Neural cell (in vitro differentiated cells): Measurements from ENCODE around the gene MACF1. TPM values are rescaled to one million over a fixed set of nuclear protein-coding genes. Genes with fewer than 3 reads are reported as not detected.

Source experiments
- H2AFZ ChIP-seq: fragments of 200-600, 300-800 bp; sonication (generic), shearing (Covaris generic); 2 replicates; pipeline ENCODE4 v1.6.0; 2014; ENCODE audit warnings: low read depth, mild to moderate bottlenecking, antibody characterized with exemption, low read length, moderate library complexity
- H3F3A ChIP-seq: fragments of 200-600 bp; shearing (Covaris generic); 2 replicates; pipeline ENCODE4 v1.6.1; 2016; ENCODE audit warnings: mild to moderate bottlenecking, moderate library complexity, mixed read lengths, antibody characterized with exemption, low read length; ENCODE audit not compliant: insufficient read depth, poor library complexity, severe bottlenecking
- H3K27ac ChIP-seq: fragments of 200-600, 300-800 bp; sonication (generic), shearing (Covaris generic); 2 replicates; pipeline ENCODE4 v1.5.1; 2014; ENCODE audit warnings: mild to moderate bottlenecking, low read length, moderate library complexity
- H3K27me3 ChIP-seq: fragments of 300-800, 200-600 bp; sonication (generic), shearing (Covaris generic); 2 replicates; pipeline ENCODE4 v1.6.0; 2014; ENCODE audit warnings: mild to moderate bottlenecking, low read depth, low read length, moderate library complexity; ENCODE audit not compliant: insufficient read depth
- H3K36me3 ChIP-seq: fragments of 300-800, 200-600 bp; sonication (generic), shearing (Covaris generic); 2 replicates; pipeline ENCODE4 v1.5.1; 2014; ENCODE audit warnings: mild to moderate bottlenecking, antibody characterized with exemption, low read length, moderate library complexity; ENCODE audit not compliant: insufficient read depth
- H3K4me2 ChIP-seq: fragments of 300-800, 200-600 bp; sonication (generic), shearing (Covaris generic); 2 replicates; pipeline ENCODE4 v1.6.0; 2014; ENCODE audit warnings: mild to moderate bottlenecking, low read length
- H3K4me3 ChIP-seq: fragments of 300-800, 200-600 bp; sonication (generic), shearing (Covaris generic); 2 replicates; pipeline ENCODE4 v1.5.1; 2014; ENCODE audit warnings: mild to moderate bottlenecking, low read length, moderate library complexity
- H3K79me2 ChIP-seq: fragments of 200-600 bp; shearing (Covaris generic); replicated peaks from 2 replicates; pipeline ENCODE4 v1.6.0; 2014; ENCODE audit warnings: mild to moderate bottlenecking, low read length, moderate library complexity; ENCODE audit not compliant: insufficient read depth
- H3K9ac ChIP-seq: fragments of 300-800, 200-600 bp; sonication (generic), shearing (Covaris generic); 2 replicates; pipeline ENCODE4 v1.6.1; 2016; ENCODE audit warnings: mild to moderate bottlenecking, low read length, mixed read lengths
- H3K9me2 ChIP-seq: fragments of 200-600 bp; shearing (Covaris generic); 2 replicates; pipeline ENCODE4 v1.6.1; 2016; ENCODE audit warnings: mild to moderate bottlenecking, low read length, mixed read lengths; ENCODE audit not compliant: insufficient read depth
- H3K9me3 ChIP-seq: fragments of 200-600, 300-800 bp; sonication (generic), shearing (Covaris generic); 2 replicates; pipeline ENCODE4 v1.6.1; 2016; ENCODE audit warnings: mild to moderate bottlenecking, mixed run types, low read length, moderate library complexity, mixed read lengths
- H4K20me1 ChIP-seq: fragments of 200-600 bp; shearing (Covaris generic); 2 replicates; pipeline ENCODE4 v1.6.1; 2016; ENCODE audit warnings: mild to moderate bottlenecking, mixed run types; ENCODE audit not compliant: insufficient read depth
- CTCF ChIP-seq: fragments of 450-650 bp; IDR thresholded peaks from 2 replicates; pipeline ENCODE4 v1.5.1; 2014; ENCODE audit warnings: antibody characterized with exemption, mild to moderate bottlenecking, moderate library complexity; ENCODE audit not compliant: poor library complexity, severe bottlenecking
- EP300 ChIP-seq: fragments of 450-650 bp; conservative IDR thresholded peaks from 2 replicates; pipeline ENCODE4 v1.6.1; 2014; ENCODE audit warnings: antibody characterized with exemption, mild to moderate bottlenecking, moderate library complexity; ENCODE audit not compliant: poor library complexity, severe bottlenecking
- EZH2 ChIP-seq: fragments of 200-600, 300-800 bp; shearing (Covaris generic), sonication (generic); IDR thresholded peaks from 2 replicates; pipeline ENCODE4 v1.6.1; 2014; ENCODE audit warnings: antibody characterized with exemption, low read length, borderline replicate concordance, mild to moderate bottlenecking; ENCODE audit not compliant: insufficient read depth, poor library complexity, severe bottlenecking
- MXI1 ChIP-seq: fragments of 450-650 bp; conservative IDR thresholded peaks from 2 replicates; pipeline ENCODE4 v1.6.1; 2014; ENCODE audit warnings: antibody characterized with exemption, mild to moderate bottlenecking; ENCODE audit not compliant: poor library complexity, severe bottlenecking
- POLR2AphosphoS5 ChIP-seq: IDR thresholded peaks from 2 replicates; pipeline ENCODE4 v1.6.1; 2012
- RAD21 ChIP-seq: fragments of 450-650 bp; conservative IDR thresholded peaks from 2 replicates; pipeline ENCODE4 v1.6.1; 2014; ENCODE audit warnings: antibody characterized with exemption, mild to moderate bottlenecking, moderate library complexity
- REST ChIP-seq: IDR thresholded peaks from 2 replicates; pipeline ENCODE4 v1.6.1; 2012; ENCODE audit warnings: borderline replicate concordance
- SMC3 ChIP-seq: fragments of 450-650 bp; conservative IDR thresholded peaks from 2 replicates; pipeline ENCODE4 v1.6.1; 2014; ENCODE audit warnings: antibody characterized with exemption, mild to moderate bottlenecking, moderate library complexity; ENCODE audit not compliant: poor library complexity
- TAF1 ChIP-seq: IDR thresholded peaks from 2 replicates; pipeline ENCODE4 v1.6.1; 2012; ENCODE audit warnings: low read depth
- polyA plus RNA-seq: library from polyadenylated mRNA; depleted of rRNA; stranded (reverse); fragments of >200 nt; gene quantifications from 2 replicates; pipeline ENCODE4 v1.2.3, GENCODE V29; 2014

Gene MACF1
- polyA plus RNA-seq, 1 donor from 2014 or later, result 176 TPM

GRCh38 chr1:39372105-39372504 lies 167.6 kb downstream of the MACF1 start:
- Histone ChIP-seq H3K27me3 (no peaks in the 10 kb centered on the region), H2AFZ (no peak overlapping the region), H3F3A (no peaks in the 10 kb centered on the region), H3K27ac (no peak overlapping the region), H3K4me3 (no peak overlapping the region), H3K9me3 (no peaks in the 10 kb centered on the region), H3K79me2 (no peaks in the 10 kb centered on the region), H3K36me3 (peaks cover 7% of the 10 kb centered on the region), H3K4me2 (no peak overlapping the region), H3K9me2 (no peaks in the 10 kb centered on the region), H4K20me1 (no peaks in the 10 kb centered on the region), H3K9ac (no peak overlapping the region)
- no peak for TF ChIP-seq POLR2AphosphoS5
- no peak for TF ChIP-seq MXI1
- no peak for TF ChIP-seq EZH2
- TF ChIP-seq CTCF, result no peak

- H3K36me3 ChIP-seq, result peaks cover 10% of the 10 kb centered on the region
These were observed 172.2 kb downstream of the MACF1 start for GRCh38 chr1:39376656-39377055.

More at GRCh38 chr1:39376656-39377055, 172.2 kb downstream of the MACF1 start:
- no peak overlapping the region for H2AFZ ChIP-seq
- no peaks in the 10 kb centered on the region for H3K27me3 ChIP-seq
- TF ChIP-seq EZH2 (no peak), TAF1 (no peak), SMC3 (no peak), CTCF (no peak), REST (no peak), MXI1 (no peak), EP300 (no peak), RAD21 (no peak), POLR2AphosphoS5 (no peak)
- no peak overlapping the region for H3K27ac ChIP-seq
- H3K4me2 ChIP-seq, result no peak overlapping the region
- no peak overlapping the region for H3K4me3 ChIP-seq
- H3K9me2 ChIP-seq, result no peaks in the 10 kb centered on the region
- H3K9me3 ChIP-seq, result no peaks in the 10 kb centered on the region
- no peaks in the 10 kb centered on the region for H3K79me2 ChIP-seq
- H3K9ac ChIP-seq, result no peak overlapping the region
- no peaks in the 10 kb centered on the region for H3F3A ChIP-seq
- no peaks in the 10 kb centered on the region for H4K20me1 ChIP-seq
